Measurements from ENCODE around the gene TNFRSF8. TPM values are rescaled to one million over a fixed set of nuclear protein-coding genes. Genes with fewer than 3 reads are reported as not detected.

The TNFRSF8 gene
- total RNA-seq, 1 experiment from 2014 or later: not detected

- Histone ChIP-seq H3K79me2 (ENCODE audit: low read length) (no peaks in the 10 kb centered on the region), H3K9me3 (ENCODE audit: low read length) (no peaks in the 10 kb centered on the region), H3K4me2 (ENCODE audit: low read length) (no peak overlapping the region), H3K9me2 (replicated peaks; ENCODE audit: low read length) (no peaks in the 10 kb centered on the region), H3K4me1 (ENCODE audit: insufficient read depth, low read length) (0 out of 2 replicates have a peak, but pooled peaks cover 4% of the 10 kb centered on the region), H4K20me1 (ENCODE audit: low read length) (no peaks in the 10 kb centered on the region), H3F3A (ENCODE audit: low read length, unreplicated experiment) (no peaks in the 10 kb centered on the region), H2AFZ (ENCODE audit: low read length) (no peak overlapping the region), H3K27ac (ENCODE audit: low read length) (no peak overlapping the region), H3K36me3 (ENCODE audit: low read depth, low read length) (no peaks in the 10 kb centered on the region), H3K27me3 (ENCODE audit: low read length) (no peaks in the 10 kb centered on the region), H3K4me3 (ENCODE audit: low read length) (no peak overlapping the region), H3K9ac (ENCODE audit: low read length) (no peak overlapping the region)
- ChIA-PET CTCF (interaction anchor here (0.5 kb wide), 3 partner anchors 9 to 48 kb away, joined by 3 to 4 read pairs (median 3); no protein-coding TSS in a partner anchor), POLR2A (ENCODE audit: unreplicated experiment) (interaction anchor here (0.6 kb wide), 1 partner anchor 171 kb away, joined by 7 read pairs; no protein-coding TSS in a partner anchor)
- no peak for DNase-seq
- TF ChIP-seq EZH2 (IDR thresholded peaks at IDR 0.05; ENCODE audit: low read length, unreplicated experiment) (no peak), EZH2phosphoT487 (IDR thresholded peaks at IDR 0.05; ENCODE audit: borderline replicate concordance, low read length) (no peak), CTCF (conservative IDR thresholded peaks at IDR 0.05; ENCODE audit: low read depth, low read length) (no peak)
- intact Hi-C loops (cut with micrococcal nuclease): no loop called here
- ATAC-seq: no peak
- no TSS peak for BruUV-seq (replicated peaks)
Measured at GRCh38 chr1:12080156-12080555, 17.1 kb downstream of the TNFRSF8 start.

- CTCF ChIA-PET: no interaction called here
Measured at GRCh38 chr1:12080773-12081556, 17.9 kb downstream of the TNFRSF8 start.

More at GRCh38 chr1:12080773-12081556, 17.9 kb downstream of the TNFRSF8 start:
- H2AFZ ChIP-seq (ENCODE audit: low read length): no peak overlapping the region
- H3K9ac ChIP-seq (ENCODE audit: low read length): no peak overlapping the region
- no peaks in the 10 kb centered on the region for H3F3A ChIP-seq (ENCODE audit: low read length, unreplicated experiment)
- no TSS peak for BruUV-seq (replicated peaks)
- H3K4me3 ChIP-seq (ENCODE audit: low read length): no peak overlapping the region
- intact Hi-C loops (cut with micrococcal nuclease): no loop called here
- POLR2A ChIA-PET (ENCODE audit: unreplicated experiment): no interaction called here
- H3K9me3 ChIP-seq (ENCODE audit: low read length): no peaks in the 10 kb centered on the region
- H3K27ac ChIP-seq (ENCODE audit: low read length): no peak overlapping the region
- ATAC-seq (no peak), DNase-seq (no peak)
- TF ChIP-seq EZH2phosphoT487 (IDR thresholded peaks at IDR 0.05; ENCODE audit: borderline replicate concordance, low read length): no peak
- no peak for TF ChIP-seq CTCF (conservative IDR thresholded peaks at IDR 0.05; ENCODE audit: low read depth, low read length)
- TF ChIP-seq EZH2 (IDR thresholded peaks at IDR 0.05; ENCODE audit: low read length, unreplicated experiment): no peak
- H3K27me3 ChIP-seq (ENCODE audit: low read length): no peaks in the 10 kb centered on the region
- no peaks in the 10 kb centered on the region for H3K9me2 ChIP-seq (replicated peaks; ENCODE audit: low read length)
- no peaks in the 10 kb centered on the region for H4K20me1 ChIP-seq (ENCODE audit: low read length)
- 0 out of 2 replicates have a peak, but pooled peaks cover 4% of the 10 kb centered on the region for H3K4me1 ChIP-seq (ENCODE audit: insufficient read depth, low read length)
- H3K36me3 ChIP-seq (ENCODE audit: low read depth, low read length): no peaks in the 10 kb centered on the region
- no peaks in the 10 kb centered on the region for H3K79me2 ChIP-seq (ENCODE audit: low read length)
- H3K4me2 ChIP-seq (ENCODE audit: low read length): no peak overlapping the region
